Stomach (tissue), 4 donors: ENCODE measurements around the gene UBR7.

Experiments
- CTCF ChIP-seq, 7 experiments: fragments of 450-650 bp in 4 of 7; fragments of 200-600 bp in 3 of 7; sonication (generic) in 3 of 7; IDR thresholded peaks; one replicate each; pipeline ENCODE4 v1.5.1; 2016 to 2019; ENCODE audit warnings: antibody characterized with exemption in 7 of 7, control low read depth in 2 of 7, mild to moderate bottlenecking in 1 of 7
- POLR2A ChIP-seq, 4 donors: fragments of 450-650 bp; IDR thresholded peaks; one replicate each; pipeline ENCODE4 v1.6.1; 2016; ENCODE audit warnings: antibody characterized with exemption in 4 of 4, control low read depth in 2 of 4, mild to moderate bottlenecking in 1 of 4, moderate library complexity in 1 of 4
- POLR2AphosphoS5 ChIP-seq, 3 donors: sonication (generic); formaldehyde crosslinking; IDR thresholded peaks; one replicate each; pipeline ENCODE4 v1.6.1; 2016; ENCODE audit warnings: antibody characterized with exemption in 3 of 3

- no peak for TF ChIP-seq CTCF (IDR thresholded peaks at IDR 0.05)
- TF ChIP-seq POLR2AphosphoS5 (IDR thresholded peaks at IDR 0.05), result no peak
- TF ChIP-seq POLR2A (IDR thresholded peaks at IDR 0.05), result no peak
These were observed 43.5 kb upstream of the UBR7 start for GRCh38 chr14:93163564-93163963.
